Gastroesophageal sphincter (tissue), 4 donors: ENCODE data around the gene RAD51B. TPM values are rescaled to one million over a fixed set of nuclear protein-coding genes. Genes with fewer than 3 reads are reported as not detected.

Source experiments
- ATAC-seq: fragments of 150-250 bp; one replicate; pipeline ENCODE4 v1.9.1; 2016; ENCODE audit warnings: mild to moderate bottlenecking, moderate library complexity
- H3K27ac ChIP-seq, 4 donors: fragments of 200-600 bp; sonication (generic) in 3 of 4; 1 replicate in 3 of 4; 2 replicates in 1 of 4; pipeline ENCODE4 v1.5.1; 2016 to 2019
- H3K27me3 ChIP-seq: fragments of 200-600 bp; sonication (generic); one replicate; pipeline ENCODE4 v1.5.1; 2019
- H3K36me3 ChIP-seq, 2 donors: fragments of 200-600 bp; sonication (generic); one replicate each; pipeline ENCODE4 v1.5.1; 2019; ENCODE audit warnings: control low read depth in 1 of 2
- H3K4me1 ChIP-seq, 3 donors: fragments of 200-600 bp; sonication (generic); 1 replicate in 2 of 3; 2 replicates in 1 of 3; pipeline ENCODE4 v1.5.1; 2016 to 2019; ENCODE audit warnings: control low read depth in 2 of 3
- H3K4me3 ChIP-seq, 2 donors: fragments of 200-600 bp; sonication (generic); one replicate each; pipeline ENCODE4 v1.5.1; 2019; ENCODE audit warnings: mild to moderate bottlenecking in 1 of 2, moderate library complexity in 1 of 2
- H3K9me3 ChIP-seq, 3 donors: fragments of 200-600 bp; sonication (generic); one replicate each; pipeline ENCODE4 v1.5.1; 2017 to 2019; ENCODE audit warnings: control low read depth in 2 of 3
- EP300 ChIP-seq: sonication (generic); formaldehyde crosslinking; IDR thresholded peaks from one replicate; pipeline ENCODE4 v1.6.1; 2017; ENCODE audit warnings: antibody characterized with exemption, mild to moderate bottlenecking
- POLR2A ChIP-seq, 2 donors: fragments of 450-650 bp; IDR thresholded peaks; one replicate each; pipeline ENCODE4 v1.6.1; 2017; ENCODE audit warnings: antibody characterized with exemption in 2 of 2, mild to moderate bottlenecking in 2 of 2, moderate library complexity in 1 of 2
- POLR2AphosphoS5 ChIP-seq: sonication (generic); formaldehyde crosslinking; IDR thresholded peaks from one replicate; pipeline ENCODE4 v1.6.1; 2017; ENCODE audit warnings: antibody characterized with exemption
- WGBS, 2 donors: methylation state at CpG; one replicate each; pipeline ENCODE4 v1.1.5; 2018; ENCODE audit warnings: low coverage in 1 of 2; 5-methylcytosine and 5-hydroxymethylcytosine counted together
- total RNA-seq, 4 donors: library from RNA; depleted of rRNA; stranded (reverse); fragments of >200 nt; gene quantifications; one replicate each; pipeline ENCODE4 v1.1.0, GENCODE V29; 2016
- TF ChIP-seq, protein P1 (sequence below), 4 experiments: fragments of 200-600 bp in 2 of 4; fragments of 450-650 bp in 2 of 4; sonication (generic) in 1 of 4; IDR thresholded peaks; one replicate each; pipeline ENCODE4 v1.5.1; 2017 to 2019; ENCODE audit warnings: antibody characterized with exemption in 4 of 4, mild to moderate bottlenecking in 2 of 4, moderate library complexity in 2 of 4

The RAD51B gene
- total RNA-seq, 4 donors from 2014 or later = 5.1 to 7.0 (median 6.0) TPM

DNA sequence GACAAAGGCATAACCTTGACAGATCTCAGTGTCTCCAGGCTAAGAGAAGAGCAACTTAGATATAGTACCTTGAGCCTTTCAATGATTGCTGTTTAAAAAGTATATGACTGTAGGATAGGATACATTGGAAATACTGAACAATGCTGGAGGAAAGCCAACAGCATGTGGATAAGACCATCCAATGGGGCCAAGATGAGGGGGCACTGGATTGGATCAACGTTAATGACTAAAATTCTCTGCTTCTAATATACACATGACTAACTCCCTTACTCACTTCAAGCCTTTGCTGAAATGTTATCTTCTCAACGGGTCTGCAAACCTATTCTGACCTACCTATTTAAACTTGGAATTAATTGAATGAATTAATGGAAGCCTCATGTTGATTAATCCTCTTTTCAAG is 354.9 kb downstream of the RAD51B start:
- Histone ChIP-seq H3K36me3 (no peaks in the 10 kb centered on the region), H3K9me3 (no peaks in the 10 kb centered on the region), H3K4me1 (peaks cover 5 to 78% (median 9%) of the 10 kb centered on the region in 3 donors), H3K27me3 (no peaks in the 10 kb centered on the region), H3K27ac (peak overlapping the region in 1 of 4 donors; percentile 66), H3K4me3 (no peak overlapping the region)
- TF ChIP-seq, protein P1, sequence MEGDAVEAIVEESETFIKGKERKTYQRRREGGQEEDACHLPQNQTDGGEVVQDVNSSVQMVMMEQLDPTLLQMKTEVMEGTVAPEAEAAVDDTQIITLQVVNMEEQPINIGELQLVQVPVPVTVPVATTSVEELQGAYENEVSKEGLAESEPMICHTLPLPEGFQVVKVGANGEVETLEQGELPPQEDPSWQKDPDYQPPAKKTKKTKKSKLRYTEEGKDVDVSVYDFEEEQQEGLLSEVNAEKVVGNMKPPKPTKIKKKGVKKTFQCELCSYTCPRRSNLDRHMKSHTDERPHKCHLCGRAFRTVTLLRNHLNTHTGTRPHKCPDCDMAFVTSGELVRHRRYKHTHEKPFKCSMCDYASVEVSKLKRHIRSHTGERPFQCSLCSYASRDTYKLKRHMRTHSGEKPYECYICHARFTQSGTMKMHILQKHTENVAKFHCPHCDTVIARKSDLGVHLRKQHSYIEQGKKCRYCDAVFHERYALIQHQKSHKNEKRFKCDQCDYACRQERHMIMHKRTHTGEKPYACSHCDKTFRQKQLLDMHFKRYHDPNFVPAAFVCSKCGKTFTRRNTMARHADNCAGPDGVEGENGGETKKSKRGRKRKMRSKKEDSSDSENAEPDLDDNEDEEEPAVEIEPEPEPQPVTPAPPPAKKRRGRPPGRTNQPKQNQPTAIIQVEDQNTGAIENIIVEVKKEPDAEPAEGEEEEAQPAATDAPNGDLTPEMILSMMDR (IDR thresholded peaks at IDR 0.05) = no peak
- TF ChIP-seq POLR2A (IDR thresholded peaks at IDR 0.05) (no peak), EP300 (no peak), POLR2AphosphoS5 (no peak)
- no peak for ATAC-seq
- WGBS, 2 donors = 48 to 76% methylated on average over 2 of the region's 2 CpGs

DNA sequence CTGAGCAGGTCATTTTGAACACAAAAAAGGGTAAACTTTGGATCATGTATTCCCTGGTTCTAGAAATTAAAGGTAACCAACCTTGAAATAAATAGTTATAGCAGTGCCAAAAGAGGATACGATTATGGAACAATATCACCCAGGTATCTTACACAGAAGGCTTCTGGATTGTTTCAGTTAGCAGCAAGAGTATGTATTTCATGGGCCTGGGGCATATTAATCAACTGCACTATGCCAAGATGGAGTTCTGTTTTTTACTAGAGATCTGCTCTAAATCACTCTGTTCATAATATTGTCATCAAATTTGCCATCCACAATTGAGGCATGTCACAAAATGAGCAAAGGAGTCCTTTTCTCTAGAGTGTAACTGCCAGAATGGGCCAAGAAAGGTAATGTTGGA is 357.1 kb downstream of the RAD51B start:
- TF ChIP-seq EP300 (no peak), POLR2AphosphoS5 (no peak), POLR2A (IDR thresholded peaks at IDR 0.05) (no peak)
- TF ChIP-seq, protein P1 (IDR thresholded peaks at IDR 0.05) = no peak
- H3K36me3 ChIP-seq = no peaks in the 10 kb centered on the region
- 50 to 67% methylated on average over 1 of the region's 1 CpG for WGBS, 2 donors
- peaks cover 5 to 64% (median 9%) of the 10 kb centered on the region in 3 donors for H3K4me1 ChIP-seq
- ATAC-seq = no peak
- no peak overlapping the region for H3K27ac ChIP-seq
- H3K4me3 ChIP-seq = no peak overlapping the region
- no peaks in the 10 kb centered on the region for H3K9me3 ChIP-seq
- no peaks in the 10 kb centered on the region for H3K27me3 ChIP-seq

DNA sequence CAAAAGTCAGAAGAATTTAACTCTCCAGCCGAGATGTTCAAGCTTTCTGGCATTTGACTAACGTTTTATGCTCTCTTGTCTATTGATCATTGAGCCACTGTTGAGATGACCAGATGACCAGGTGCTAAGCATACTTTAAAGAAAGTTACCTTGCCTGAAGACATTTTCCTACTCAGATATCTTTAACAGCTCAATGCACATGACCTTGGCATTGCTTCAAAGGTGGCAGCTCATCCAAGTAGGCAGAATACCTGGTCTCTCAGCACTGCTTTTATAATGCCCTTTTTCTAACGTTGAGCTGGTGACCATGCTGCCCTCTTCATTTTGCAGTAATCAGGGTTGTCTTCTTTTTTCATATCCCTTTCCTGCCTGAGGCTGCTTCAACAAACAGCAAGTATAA is 358.1 kb downstream of the RAD51B start:
- no peaks in the 10 kb centered on the region for H3K9me3 ChIP-seq
- no peak overlapping the region for H3K27ac ChIP-seq
- no peak for TF ChIP-seq POLR2A (IDR thresholded peaks at IDR 0.05)
- no peak for TF ChIP-seq POLR2AphosphoS5
- TF ChIP-seq, protein P1 (IDR thresholded peaks at IDR 0.05) = no peak
- TF ChIP-seq EP300 = no peak
- H3K36me3 ChIP-seq = no peaks in the 10 kb centered on the region
- H3K27me3 ChIP-seq = no peaks in the 10 kb centered on the region
- ATAC-seq = no peak
- no peak overlapping the region for H3K4me3 ChIP-seq
- 33 to 40% methylated on average over 3 of the region's 3 CpGs for WGBS, 2 donors
- H3K4me1 ChIP-seq = peaks cover 3 to 56% (median 5%) of the 10 kb centered on the region in 3 donors

DNA sequence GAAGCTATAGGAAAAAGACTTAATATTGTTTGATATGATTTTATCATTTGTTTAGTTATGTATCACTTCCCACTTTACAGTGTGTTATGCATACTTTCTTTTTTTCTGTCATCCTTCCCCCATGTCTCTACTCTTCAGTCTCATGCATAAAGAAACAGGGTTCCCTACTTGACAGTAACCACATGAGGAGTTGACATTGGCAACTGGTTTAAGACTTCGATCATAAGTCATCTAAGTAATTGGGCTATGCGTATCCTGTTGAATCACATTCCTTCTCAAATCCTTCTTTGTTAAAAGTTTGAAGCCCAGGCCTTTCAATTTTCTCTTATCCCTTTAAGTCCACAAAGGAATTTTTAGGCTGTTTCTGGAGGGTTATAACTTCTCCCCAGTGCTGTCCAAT is 358.7 kb downstream of the RAD51B start:
- Histone ChIP-seq H3K4me3 (no peak overlapping the region), H3K9me3 (no peaks in the 10 kb centered on the region), H3K27ac (no peak overlapping the region), H3K27me3 (no peaks in the 10 kb centered on the region), H3K4me1 (peaks cover 3 to 50% (median 3%) of the 10 kb centered on the region in 3 donors), H3K36me3 (no peaks in the 10 kb centered on the region)
- ATAC-seq = no peak
- TF ChIP-seq, protein P1 (IDR thresholded peaks at IDR 0.05) = no peak
- no peak for TF ChIP-seq EP300
- TF ChIP-seq POLR2AphosphoS5 = no peak
- TF ChIP-seq POLR2A (IDR thresholded peaks at IDR 0.05) = no peak
- WGBS, 2 donors = 77 to 84% methylated on average over 2 of the region's 2 CpGs

DNA sequence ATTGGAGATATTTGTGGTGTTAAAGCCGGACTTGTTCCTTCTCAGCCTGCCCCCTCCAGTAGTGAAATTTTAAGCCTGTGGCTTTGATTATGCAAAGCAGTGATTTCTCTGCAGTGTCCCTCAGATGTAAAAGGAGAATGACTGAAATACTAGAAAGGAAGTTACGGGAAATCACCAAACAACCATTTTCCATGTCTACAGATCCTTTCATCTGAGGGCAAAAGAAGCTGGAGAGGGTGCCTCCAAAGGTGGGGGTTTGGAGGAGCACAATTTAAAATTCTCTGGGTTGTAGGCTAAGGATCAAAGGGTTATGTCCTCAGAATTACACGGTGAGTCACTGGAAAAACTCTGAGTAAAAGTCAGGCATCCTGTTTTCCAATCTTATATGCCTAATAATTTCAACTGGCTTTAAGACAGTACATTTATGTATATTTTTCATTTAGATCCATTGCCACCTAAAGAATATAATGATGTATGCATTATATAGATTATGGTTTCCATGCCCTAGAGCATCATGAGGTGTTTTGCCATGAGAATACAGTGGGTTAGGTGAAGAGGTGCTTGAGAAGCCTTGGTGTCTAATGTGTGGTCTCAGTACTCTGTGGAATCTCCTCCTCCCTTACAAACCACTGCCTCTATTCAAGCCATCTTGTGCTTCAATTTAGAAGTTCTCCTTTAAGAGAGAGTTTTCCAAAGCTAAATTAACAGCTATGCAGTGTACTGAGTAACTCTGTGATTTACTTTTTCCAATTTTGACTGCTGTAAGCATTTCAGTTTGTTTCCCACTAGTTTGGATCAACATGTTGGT is 362.1 kb downstream of the RAD51B start:
- 54 to 75% methylated on average over 2 of the region's 3 CpGs for WGBS, 2 donors
- Histone ChIP-seq H3K9me3 (no peaks in the 10 kb centered on the region), H3K4me3 (no peak overlapping the region), H3K27me3 (no peaks in the 10 kb centered on the region), H3K4me1 (peaks cover 0 to 30% (median 3%) of the 10 kb centered on the region in 3 donors), H3K27ac (no peak overlapping the region), H3K36me3 (no peaks in the 10 kb centered on the region)
- no peak for ATAC-seq
- TF ChIP-seq, protein P1 (IDR thresholded peaks at IDR 0.05) = no peak
- TF ChIP-seq EP300 (no peak), POLR2AphosphoS5 (no peak), POLR2A (IDR thresholded peaks at IDR 0.05) (no peak)
